ENCODE data around the gene HSPA1B. TPM values are rescaled to one million over a fixed set of nuclear protein-coding genes. Genes with fewer than 3 reads are reported as not detected.

HSPA1B gene
- 10 to 100 TPM; 31.6 to 44.9 TPM for total RNA-seq

DNA sequence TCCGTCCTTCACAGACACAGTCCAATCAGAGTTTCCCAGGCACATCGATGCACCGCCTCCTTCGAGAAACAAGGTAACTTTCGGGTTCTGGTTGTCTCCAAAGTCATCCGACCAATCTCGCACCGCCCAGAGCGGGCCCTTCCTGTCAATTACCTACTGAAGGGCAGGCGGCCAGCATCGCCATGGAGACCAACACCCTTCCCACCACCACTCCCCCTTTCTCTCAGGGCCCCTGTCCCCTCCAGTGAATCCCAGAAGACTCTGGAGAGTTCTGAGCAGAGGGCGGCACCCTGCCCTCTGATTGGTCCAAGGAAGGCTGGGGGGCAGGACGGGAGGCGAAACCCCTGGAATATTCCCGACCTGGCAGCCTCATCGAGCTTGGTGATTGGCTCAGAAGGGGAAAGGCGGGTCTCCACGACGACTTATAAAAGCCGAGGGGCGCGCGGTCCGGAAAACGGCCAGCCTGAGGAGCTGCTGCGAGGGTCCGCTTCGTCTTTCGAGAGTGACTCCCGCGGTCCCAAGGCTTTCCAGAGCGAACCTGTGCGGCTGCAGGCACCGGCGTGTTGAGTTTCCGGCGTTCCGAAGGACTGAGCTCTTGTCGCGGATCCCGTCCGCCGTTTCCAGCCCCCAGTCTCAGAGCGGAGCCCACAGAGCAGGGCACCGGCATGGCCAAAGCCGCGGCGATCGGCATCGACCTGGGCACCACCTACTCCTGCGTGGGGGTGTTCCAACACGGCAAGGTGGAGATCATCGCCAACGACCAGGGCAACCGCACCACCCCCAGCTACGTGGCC lies at the start of gene HSPA1B:
Gene HSPA1B (plus strand): TSS at position 453 of the 794 bp plus-strand sequence. CDS start 213 bp downstream, at position 666.
- peaks cover 53% of the 10 kb centered on the region for H3K4me1 Mint-ChIP-seq (ENCODE audit: low read depth)
- DNase-seq (peak; percentile 91 to 95), ATAC-seq (replicated peaks in 1 of 2) (peak; percentile 75 to 77)
- no peaks in the 10 kb centered on the region for H3K27me3 Mint-ChIP-seq (ENCODE audit: low read depth)
- peak within 1 kb of the TSS; percentile 89 for H3K27ac Mint-ChIP-seq
- H3K4me3 Mint-ChIP-seq: peak within 1 kb of the TSS; percentile 90 to 94
- peaks cover 2 to 4% of the 10 kb centered on the region in 2 donors for H3K36me3 Mint-ChIP-seq (ENCODE audit: insufficient read depth in 2 of 2)
- no peaks in the 10 kb centered on the region for H3K9me3 Mint-ChIP-seq

DNA sequence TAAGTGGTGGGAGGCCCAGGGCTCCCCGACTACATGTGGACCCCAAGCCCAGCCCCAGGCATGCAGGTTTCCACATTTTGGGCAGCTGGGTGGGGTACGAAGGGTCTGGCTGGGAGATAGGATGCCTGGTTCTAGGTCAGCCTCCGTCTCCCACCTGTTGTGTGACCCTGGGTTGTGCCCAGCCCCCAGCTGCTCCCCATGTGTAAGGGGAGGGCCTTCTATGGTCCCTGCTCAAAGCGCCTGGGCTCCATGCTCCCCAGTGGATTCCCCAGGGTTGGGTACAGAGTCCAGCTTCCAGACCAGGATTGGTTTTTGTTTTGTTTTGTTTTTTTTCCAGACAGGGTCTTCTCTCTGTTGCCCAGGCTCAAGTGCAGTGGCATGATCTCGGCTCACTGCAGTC lies 49.3 kb upstream of the HSPA1B start:
- no peak overlapping the region for H3K27ac Mint-ChIP-seq
- no peak for DNase-seq

DNA sequence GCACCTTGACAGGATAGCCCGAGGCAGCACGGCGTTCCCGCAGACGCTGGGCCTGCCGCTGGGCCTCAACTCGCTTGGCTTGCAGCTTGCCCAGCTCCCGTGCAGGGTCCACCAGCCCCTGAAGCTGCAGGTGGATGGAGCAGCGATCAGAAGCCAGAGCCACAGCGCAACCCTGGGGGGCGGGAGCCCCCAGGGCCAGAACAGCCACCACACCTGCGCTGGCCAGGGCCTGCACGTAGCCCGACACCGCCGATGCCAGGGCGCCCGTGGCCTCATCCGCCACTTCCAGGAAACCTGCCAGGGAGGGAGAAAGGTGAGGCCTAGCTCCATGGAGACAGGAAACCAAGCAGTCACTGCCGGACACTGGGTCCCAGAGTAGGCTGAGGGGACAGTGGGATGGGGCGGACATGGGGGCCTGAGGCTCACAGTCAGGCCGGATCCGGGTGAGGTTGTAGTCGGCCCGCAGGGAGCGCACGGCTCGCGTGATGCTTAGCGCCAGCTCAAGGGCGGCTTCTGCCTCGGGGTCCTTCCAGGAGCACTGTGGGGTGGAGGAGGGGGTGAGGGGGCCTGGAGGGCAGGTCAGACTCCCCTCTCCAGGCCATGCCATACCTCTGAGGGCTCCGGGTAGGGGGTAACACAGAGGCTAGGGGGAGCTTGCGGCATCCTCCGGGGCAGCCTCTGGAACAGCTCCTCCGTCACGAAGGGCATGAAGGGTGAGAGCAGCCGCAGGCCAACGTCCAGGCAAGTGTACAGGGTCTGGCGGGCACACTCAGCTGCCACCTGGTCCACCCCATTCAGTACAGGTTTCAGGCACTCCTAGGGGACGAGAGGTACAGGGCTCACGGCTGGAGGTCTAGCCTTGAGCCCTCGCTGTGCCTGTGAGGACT lies 48.3 kb upstream of the HSPA1B start:
- no peaks in the 10 kb centered on the region for H3K27me3 Mint-ChIP-seq (ENCODE audit: low read depth)
- H3K9me3 Mint-ChIP-seq: no peaks in the 10 kb centered on the region
- H3K27ac Mint-ChIP-seq: no peak overlapping the region

More for the DNA sequence above, 49.3 kb upstream of the HSPA1B start:
- Mint-ChIP-seq H3K9me3 (no peaks in the 10 kb centered on the region), H3K4me3 (no peak overlapping the region), H3K36me3 (ENCODE audit: insufficient read depth in 2 of 2) (peaks cover 0 to 7% of the 10 kb centered on the region in 2 donors), H3K4me1 (ENCODE audit: low read depth) (peaks cover 33% of the 10 kb centered on the region), H3K27me3 (ENCODE audit: low read depth) (no peaks in the 10 kb centered on the region)
- no peak for ATAC-seq (replicated peaks in 1 of 2)

DNA sequence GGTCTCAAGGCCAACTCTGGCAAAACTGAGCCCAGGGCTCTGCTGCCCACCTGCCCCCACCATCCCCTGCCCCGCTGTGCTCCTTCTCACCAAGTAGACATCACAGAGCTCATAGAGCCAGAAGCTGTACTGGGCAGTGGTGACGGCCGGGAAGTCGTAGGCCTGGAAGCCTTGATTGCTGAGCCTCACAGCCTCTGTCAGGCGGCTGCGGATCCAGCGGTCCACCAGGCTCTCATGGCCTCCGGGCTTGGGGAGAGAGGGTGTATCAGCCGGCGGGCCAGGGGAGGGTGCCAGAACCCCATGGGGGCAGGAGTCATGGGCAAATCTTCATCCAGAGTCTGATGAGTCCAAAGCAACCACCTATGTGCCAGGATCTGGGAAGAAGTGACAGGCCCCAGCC lies 47.6 kb upstream of the HSPA1B start:
- H3K9me3 Mint-ChIP-seq: no peaks in the 10 kb centered on the region
- DNase-seq (no peak), ATAC-seq (replicated peaks in 1 of 2) (no peak)
- H3K4me1 Mint-ChIP-seq (ENCODE audit: low read depth): peaks cover 24% of the 10 kb centered on the region
- no peak overlapping the region for H3K4me3 Mint-ChIP-seq
- no peaks in the 10 kb centered on the region for H3K27me3 Mint-ChIP-seq (ENCODE audit: low read depth)
- H3K27ac Mint-ChIP-seq: no peak overlapping the region
- peaks cover 2 to 11% of the 10 kb centered on the region in 2 donors for H3K36me3 Mint-ChIP-seq (ENCODE audit: insufficient read depth in 2 of 2)

More for the DNA sequence above, 48.3 kb upstream of the HSPA1B start:
- Mint-ChIP-seq H3K36me3 (ENCODE audit: insufficient read depth in 2 of 2) (peaks cover 0 to 11% of the 10 kb centered on the region in 2 donors), H3K4me3 (no peak overlapping the region), H3K4me1 (ENCODE audit: low read depth) (peaks cover 25% of the 10 kb centered on the region)
- ATAC-seq (replicated peaks in 1 of 2) (no peak), DNase-seq (no peak)

DNA sequence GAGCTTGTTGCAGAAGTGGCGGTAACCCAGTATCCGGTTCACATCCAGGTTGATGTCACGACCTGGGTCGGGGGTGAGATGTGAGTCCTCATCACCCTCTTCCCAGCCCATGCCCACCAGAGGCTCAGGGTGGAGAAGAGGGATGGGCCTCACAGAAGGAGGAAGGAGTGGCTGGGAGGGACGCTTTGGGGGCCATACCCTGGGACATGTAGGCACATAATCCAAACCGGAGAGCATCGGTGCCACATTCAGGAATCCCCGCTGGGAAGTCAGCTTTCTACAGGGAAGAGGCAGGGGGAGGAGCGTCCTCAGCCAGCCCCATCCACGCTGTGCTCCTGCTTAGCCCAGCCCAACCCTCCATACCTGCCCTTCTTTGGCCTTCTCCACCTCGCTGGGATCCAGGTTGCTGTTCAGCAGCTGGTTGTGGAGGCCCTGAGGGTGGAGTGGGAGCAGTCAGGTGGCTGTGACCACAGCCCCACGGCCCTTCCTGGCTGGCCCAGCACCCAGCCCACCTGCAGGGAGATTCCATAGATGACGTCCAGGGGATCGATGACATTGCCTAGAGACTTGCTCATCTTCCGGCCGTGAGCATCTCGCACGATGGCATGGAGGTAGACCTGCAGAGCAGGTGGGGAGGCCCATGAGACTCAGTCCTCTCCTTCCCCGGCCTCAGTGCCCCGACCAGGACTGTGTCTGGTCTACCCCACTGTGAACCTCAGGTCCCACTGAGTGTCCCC lies 46.9 kb upstream of the HSPA1B start:
- no peak overlapping the region for H3K4me3 Mint-ChIP-seq
- ATAC-seq (replicated peaks in 1 of 2) (no peak), DNase-seq (no peak)
- H3K4me1 Mint-ChIP-seq (ENCODE audit: low read depth): peaks cover 20% of the 10 kb centered on the region
- peaks cover 2 to 11% of the 10 kb centered on the region in 2 donors for H3K36me3 Mint-ChIP-seq (ENCODE audit: insufficient read depth in 2 of 2)
- no peaks in the 10 kb centered on the region for H3K27me3 Mint-ChIP-seq (ENCODE audit: low read depth)
- H3K9me3 Mint-ChIP-seq: no peaks in the 10 kb centered on the region
- H3K27ac Mint-ChIP-seq: no peak overlapping the region

DNA sequence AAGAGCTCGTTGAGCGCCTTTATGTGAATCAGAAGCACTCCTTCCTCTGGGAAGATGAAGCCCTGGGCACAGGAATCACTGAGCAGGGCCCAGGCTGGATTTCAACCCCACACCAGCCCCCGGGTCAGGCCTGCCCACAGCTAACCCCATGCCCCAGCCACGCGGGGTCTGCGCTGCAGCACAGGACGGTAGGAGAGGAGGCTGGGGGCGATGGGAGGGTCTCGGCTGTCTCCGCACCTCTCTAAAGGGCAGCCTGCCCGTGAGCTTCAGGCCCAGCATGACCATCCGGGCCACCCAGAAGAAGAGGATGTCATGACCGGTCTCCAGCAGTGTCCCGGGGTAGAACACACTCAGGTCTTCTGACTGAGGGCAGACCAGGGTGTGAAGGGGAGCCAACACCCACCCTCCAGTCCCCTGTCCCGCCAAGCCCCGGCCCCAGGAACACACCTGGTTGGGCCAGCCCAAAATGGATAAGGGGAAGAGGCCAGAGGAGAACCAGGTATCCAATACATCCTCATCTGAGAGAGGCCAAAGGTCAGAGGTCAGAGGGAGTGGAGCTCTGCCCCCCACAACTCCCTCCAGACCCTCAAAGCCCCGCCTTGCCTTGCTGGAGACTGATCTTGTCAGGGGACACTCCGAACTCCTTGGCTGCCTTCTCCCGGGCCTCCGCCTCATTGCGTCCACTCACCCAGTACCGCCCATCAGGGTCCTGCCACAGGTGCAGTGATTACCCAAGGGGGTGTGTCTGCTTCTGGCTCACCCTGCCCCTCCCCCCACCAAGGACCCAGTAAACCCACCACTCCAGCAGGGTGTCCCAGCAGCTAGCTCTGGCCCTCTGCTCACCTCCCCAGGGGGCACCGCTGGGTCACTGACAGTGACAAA lies 46.1 kb upstream of the HSPA1B start:
- no peak for DNase-seq

DNA sequence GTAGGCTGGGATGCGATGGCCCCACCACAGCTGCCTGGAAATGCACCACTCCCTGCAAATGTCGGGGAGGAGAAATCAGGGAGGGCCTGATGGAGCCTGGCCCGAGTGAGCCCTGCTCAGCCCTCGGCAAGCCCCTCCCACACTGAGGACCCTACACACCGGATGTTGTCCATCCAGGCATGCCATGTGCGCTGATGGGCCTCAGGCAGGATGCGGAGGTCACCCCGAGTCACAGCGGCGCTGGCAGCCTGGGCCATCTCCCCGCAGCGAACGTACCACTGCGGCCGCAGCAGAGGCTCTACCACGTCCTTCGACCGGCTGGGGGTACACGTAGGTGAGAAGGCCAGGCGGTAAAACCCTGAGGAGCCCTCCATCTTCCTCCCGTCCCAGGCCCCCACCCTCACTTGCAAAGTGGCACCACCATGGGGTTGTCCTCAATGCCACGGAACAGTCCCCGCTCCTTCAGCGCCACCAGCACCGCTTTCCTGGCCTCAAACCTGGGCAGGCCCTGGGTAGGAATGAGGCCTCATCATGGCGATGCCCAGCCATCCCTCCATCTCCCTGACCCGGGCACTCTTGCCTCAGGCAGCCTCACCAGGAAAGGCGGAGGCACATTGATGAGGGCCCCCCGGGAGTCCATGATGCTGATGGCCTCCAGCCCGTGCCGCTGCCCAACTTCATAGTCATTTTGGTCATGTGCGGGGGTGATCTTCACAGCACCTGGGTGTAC lies 45.2 kb upstream of the HSPA1B start:
- DNase-seq (no peak), ATAC-seq (replicated peaks in 1 of 2) (no peak)
- Mint-ChIP-seq H3K36me3 (ENCODE audit: insufficient read depth in 2 of 2) (peaks cover 2 to 12% of the 10 kb centered on the region in 2 donors), H3K4me1 (ENCODE audit: low read depth) (peaks cover 7% of the 10 kb centered on the region), H3K27me3 (ENCODE audit: low read depth) (no peaks in the 10 kb centered on the region), H3K27ac (no peak overlapping the region), H3K4me3 (no peak overlapping the region), H3K9me3 (no peaks in the 10 kb centered on the region)

More for the DNA sequence above, 46.1 kb upstream of the HSPA1B start:
- no peak for ATAC-seq (replicated peaks in 1 of 2)
- Mint-ChIP-seq H3K4me1 (ENCODE audit: low read depth) (peaks cover 16% of the 10 kb centered on the region), H3K27me3 (ENCODE audit: low read depth) (no peaks in the 10 kb centered on the region), H3K27ac (no peak overlapping the region), H3K4me3 (no peak overlapping the region), H3K36me3 (ENCODE audit: insufficient read depth in 2 of 2) (peaks cover 2 to 12% of the 10 kb centered on the region in 2 donors), H3K9me3 (no peaks in the 10 kb centered on the region)

DNA sequence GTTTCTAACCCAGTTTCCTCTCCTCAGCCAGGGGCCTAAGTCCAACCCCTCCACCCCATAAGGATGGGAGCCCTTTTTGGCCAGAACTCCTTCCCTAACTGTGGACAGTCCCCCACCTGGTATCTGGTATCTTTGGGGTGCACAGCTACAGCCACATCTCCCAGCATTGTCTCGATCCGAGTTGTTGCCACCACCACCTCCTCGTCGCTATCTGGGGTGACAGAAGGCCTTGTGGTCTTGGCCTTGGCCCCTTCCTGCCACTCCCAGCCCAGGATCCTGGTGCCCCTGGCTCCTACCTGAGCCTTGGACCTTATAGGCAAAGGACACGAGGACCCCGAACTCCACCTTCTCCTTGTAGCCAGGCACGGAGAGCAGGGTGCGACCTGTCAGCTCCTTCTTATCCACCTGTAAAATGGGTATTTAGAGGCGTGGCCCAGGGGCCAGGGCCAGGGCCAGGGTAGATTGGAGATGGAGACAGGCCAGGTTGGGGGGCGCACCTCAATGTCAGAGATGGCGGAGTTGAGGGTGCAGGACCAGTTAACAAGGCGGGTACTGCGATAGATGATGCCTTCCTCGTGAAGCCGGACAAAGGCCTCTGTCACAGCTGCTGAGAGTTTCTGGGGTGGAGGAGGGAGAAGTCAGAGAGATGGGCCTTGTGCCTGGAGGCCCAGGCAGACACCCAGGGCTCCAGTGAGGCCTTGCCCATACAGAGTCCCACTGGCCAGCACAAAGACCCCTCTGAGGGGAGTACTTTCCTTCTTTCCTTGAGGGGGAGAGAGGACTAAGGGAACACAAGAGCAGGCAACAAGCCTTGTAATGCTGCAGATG lies 43.2 kb upstream of the HSPA1B start:
- Mint-ChIP-seq H3K4me3 (no peak overlapping the region), H3K27ac (no peak overlapping the region), H3K9me3 (no peaks in the 10 kb centered on the region), H3K27me3 (ENCODE audit: low read depth) (no peaks in the 10 kb centered on the region), H3K4me1 (ENCODE audit: low read depth) (no peaks in the 10 kb centered on the region), H3K36me3 (ENCODE audit: insufficient read depth in 2 of 2) (peaks cover 2 to 15% of the 10 kb centered on the region in 2 donors)
- ATAC-seq (replicated peaks in 1 of 2): no peak
- no peak for DNase-seq

DNA sequence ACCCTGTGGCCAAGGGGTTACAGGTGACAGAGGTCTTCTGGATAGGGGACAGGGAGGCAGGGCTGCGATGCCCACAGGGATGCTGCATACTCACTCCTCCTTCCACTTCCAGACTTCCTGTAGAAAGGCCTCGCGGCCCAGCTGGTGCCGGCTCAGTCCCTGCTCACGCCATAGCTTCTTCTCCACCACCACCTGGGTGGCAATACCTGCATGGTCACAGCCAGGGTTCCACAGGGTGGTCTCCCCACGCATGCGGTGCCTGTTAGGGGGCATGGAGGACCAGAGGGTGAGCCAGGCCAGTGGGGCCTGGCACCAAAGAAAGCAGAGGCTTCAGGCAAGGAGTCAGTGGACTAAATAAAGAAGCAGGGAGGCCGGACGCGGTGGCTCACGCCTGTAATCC lies 42.1 kb upstream of the HSPA1B start:
- Mint-ChIP-seq H3K27ac (no peak overlapping the region), H3K27me3 (ENCODE audit: low read depth) (no peaks in the 10 kb centered on the region), H3K9me3 (no peaks in the 10 kb centered on the region), H3K4me3 (no peak overlapping the region), H3K4me1 (ENCODE audit: low read depth) (peaks cover 1% of the 10 kb centered on the region), H3K36me3 (ENCODE audit: insufficient read depth in 2 of 2) (peaks cover 2 to 21% of the 10 kb centered on the region in 2 donors)
- ATAC-seq (replicated peaks in 1 of 2) (no peak), DNase-seq (no peak)

DNA sequence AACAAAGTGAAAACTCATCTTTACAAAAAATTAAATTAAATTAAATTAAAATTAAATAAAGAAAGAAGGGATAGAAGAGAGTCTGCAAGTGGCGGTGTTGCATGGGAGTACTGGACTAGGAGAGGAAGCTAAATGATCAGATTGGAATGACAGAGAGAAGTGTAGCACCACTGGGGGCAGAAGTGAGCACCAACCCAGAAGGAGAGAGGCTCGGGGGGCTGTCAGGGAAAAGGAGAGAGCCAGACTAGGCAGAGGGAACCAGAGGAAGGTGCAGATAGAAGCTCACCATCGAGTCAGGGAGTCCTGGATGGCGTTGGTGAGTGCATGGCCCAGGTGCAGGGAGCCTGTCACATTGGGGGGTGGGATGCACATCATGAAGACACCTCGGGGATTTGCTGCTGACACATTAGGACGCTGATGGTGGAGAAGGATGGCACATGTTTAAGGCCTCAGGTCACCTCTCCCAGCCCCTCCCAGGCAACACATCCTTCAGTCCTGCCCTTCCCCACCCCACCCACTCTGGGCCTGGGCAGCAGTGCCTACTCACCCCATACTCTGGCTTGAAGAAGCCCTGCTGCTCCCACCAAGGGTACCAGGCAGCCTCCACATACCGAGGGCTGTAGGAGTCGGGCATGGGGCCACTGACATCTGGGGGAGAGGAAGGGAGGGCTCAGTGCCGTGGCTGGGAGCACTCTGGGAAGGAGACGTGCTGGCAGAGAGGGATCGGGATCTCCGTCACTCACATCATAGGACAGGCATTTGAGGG lies 36.0 kb upstream of the HSPA1B start:
- no peaks in the 10 kb centered on the region for H3K27me3 Mint-ChIP-seq (ENCODE audit: low read depth)
- peaks cover 9 to 21% of the 10 kb centered on the region in 2 donors for H3K36me3 Mint-ChIP-seq (ENCODE audit: insufficient read depth in 2 of 2)
- no peak overlapping the region for H3K4me3 Mint-ChIP-seq
- H3K27ac Mint-ChIP-seq: no peak overlapping the region
- DNase-seq (peak; percentile 40 to 53), ATAC-seq (replicated peaks in 1 of 2) (no peak)
- no peaks in the 10 kb centered on the region for H3K9me3 Mint-ChIP-seq
- peaks cover 41% of the 10 kb centered on the region for H3K4me1 Mint-ChIP-seq (ENCODE audit: low read depth)

DNA sequence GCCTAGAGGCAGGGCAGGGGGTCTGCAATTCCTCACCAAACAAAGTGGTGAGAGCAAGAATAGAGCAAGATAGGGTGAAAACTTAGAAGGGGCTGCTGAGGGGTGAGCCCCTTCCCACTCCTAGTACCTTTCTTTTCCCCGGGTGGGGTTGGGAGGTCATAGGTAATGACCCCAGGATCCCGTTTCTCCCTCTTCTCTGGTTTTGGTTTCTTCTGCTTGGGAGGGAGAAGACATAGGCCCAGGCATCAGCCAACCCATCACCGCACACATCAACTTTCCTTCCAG lies 35.5 kb upstream of the HSPA1B start:
- peaks cover 46% of the 10 kb centered on the region for H3K4me1 Mint-ChIP-seq (ENCODE audit: low read depth)
- ATAC-seq (replicated peaks in 1 of 2) (no peak), DNase-seq (no peak)
- no peak overlapping the region for H3K4me3 Mint-ChIP-seq
- H3K27me3 Mint-ChIP-seq (ENCODE audit: low read depth): no peaks in the 10 kb centered on the region
- peaks cover 9 to 22% of the 10 kb centered on the region in 2 donors for H3K36me3 Mint-ChIP-seq (ENCODE audit: insufficient read depth in 2 of 2)
- H3K9me3 Mint-ChIP-seq: no peaks in the 10 kb centered on the region
- H3K27ac Mint-ChIP-seq: no peak overlapping the region
